GM19239 (cell line): Measurements from ENCODE around the gene CSRP1.
"Not testable (repeated sequence)": the region's sequence is repeated elsewhere in the genome, so short reads cannot be mapped to it uniquely, and the experiment has no call there.

Experiments used
- DNase-seq: peaks from one replicate; pipeline ENCODE4 v3.0.0; 2011; ENCODE audit warnings: low spot score; ENCODE audit not compliant: insufficient read length
- FAIRE-seq: peaks from 2 replicates; lab custom pipeline; 2011; peaks lifted over from hg19 to GRCh38; lab: Jason Lieb, UNC

The CSRP1 gene

DNA sequence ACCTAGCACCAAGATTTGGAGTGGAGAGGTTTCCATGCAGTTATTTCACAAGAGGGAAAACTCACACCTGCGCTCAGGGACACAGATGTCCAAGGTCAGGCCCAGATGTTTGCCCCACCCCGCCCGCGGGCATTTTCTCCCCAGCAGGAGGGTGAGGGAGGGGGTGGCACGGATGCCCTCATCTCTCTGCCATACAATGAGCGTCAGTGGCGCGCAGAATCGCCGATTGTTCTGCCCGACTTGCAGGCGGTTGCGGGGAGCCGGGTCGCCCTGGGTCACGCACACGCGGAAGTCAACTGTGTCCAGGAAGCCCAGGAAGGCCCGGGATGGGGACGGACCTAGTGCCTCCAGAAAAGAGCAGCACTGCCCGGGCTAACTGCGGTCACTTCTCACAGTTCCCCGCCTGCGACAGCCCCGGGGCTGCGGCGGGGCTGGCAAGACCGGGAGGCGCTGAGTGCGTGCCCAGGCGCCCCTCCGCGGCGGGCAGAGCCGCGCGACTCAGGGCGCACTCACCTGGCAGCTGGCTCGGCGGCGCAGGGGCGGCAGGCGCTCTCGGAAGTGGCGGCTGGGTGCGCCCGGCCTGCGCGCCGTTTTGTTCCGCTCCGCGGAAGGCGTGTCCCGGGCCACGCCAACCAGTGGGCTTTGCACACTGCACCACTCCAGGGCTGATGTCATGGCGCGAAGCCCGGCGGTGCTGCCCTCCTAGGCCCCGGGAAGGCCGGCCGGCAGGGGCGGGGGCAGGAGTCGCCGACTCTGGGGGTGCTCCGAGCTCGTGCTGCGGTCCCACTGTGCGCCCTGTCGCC lies at the start of gene CSRP1:
TSS of gene CSRP1 (minus strand) at position 567 of the 803 bp plus-strand sequence. CDS start 10,820 bp downstream, outside the sequence.
- DNase-seq (peak; percentile 95), FAIRE-seq (peak; percentile 84)

DNA sequence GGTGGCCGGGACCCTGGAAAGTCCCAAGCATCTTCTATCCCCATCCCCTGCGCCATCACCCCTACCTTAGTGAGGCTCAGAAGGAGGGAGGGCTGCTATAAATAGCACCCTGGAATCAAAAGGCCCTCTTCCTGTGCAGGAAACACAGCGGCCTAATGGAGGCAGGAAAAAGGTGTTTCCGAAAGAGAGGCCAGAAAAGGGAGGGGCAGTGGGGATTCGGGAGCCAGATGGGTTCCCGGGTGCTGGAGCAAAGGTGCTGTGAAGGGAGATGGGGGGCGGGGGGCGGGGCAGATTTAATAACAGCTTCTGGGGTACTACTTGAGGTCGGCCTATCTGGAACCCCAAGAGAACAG lies 48.6 kb upstream of the CSRP1 start:
- FAIRE-seq, result no peak
- DNase-seq, result no peak

DNA sequence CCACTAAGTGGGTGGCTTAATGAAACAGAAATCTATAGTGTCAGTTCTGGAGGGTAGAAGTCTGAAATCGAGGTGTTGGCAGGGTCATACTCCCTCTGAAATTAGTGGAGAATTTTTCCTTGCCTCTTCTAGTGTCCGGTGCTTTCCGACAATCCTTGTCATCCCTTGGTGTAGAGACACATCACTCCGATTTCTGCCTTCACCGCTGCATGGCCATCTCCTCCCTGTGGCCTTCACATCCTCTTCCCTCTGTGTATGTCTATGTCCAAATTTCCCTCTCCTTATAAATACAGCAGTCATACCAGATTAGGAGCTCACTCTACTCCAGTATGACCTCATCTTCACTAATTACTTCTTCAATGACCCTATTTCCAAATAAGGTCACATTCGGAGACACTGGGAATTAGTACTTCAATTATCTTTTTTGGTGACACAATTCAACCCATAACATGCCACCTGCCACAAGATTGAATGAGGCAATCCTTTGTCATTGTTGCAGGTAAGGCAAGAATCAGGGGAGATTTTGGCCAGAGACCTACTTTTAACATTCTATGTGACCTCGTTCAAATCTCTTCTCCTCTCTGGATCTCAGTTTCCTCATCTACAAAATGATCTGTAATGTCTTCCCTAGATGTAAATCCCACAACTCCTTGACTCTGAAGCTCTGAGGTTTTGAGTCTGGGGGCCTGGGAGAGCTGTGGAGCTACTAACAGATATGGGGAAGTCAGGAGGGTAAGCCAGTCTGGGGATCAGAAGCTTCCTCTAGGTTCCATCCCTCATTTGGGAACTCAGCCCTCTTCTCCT lies 48.1 kb upstream of the CSRP1 start:
- DNase-seq (no peak), FAIRE-seq (no peak)

DNA sequence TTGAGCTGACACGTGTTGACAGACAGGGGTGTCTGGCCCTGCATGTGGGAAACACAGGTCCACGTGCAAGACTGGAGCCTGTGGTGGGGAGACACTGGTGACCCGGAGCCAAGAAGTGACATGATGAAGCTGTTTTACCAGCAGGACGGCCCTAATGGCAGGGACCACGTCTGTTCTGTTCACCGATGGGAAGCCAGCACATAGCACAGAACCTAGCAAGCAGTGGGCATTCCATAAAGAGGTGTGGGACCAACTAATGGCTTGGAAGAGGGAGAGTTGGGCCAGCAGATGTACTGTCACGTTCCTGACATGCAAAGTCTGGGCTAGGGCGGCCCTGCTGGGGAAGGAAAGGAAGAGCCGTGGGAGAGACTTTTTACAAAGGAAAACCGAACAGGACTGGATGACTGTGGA lies 47.3 kb upstream of the CSRP1 start:
- FAIRE-seq, result no peak

DNA sequence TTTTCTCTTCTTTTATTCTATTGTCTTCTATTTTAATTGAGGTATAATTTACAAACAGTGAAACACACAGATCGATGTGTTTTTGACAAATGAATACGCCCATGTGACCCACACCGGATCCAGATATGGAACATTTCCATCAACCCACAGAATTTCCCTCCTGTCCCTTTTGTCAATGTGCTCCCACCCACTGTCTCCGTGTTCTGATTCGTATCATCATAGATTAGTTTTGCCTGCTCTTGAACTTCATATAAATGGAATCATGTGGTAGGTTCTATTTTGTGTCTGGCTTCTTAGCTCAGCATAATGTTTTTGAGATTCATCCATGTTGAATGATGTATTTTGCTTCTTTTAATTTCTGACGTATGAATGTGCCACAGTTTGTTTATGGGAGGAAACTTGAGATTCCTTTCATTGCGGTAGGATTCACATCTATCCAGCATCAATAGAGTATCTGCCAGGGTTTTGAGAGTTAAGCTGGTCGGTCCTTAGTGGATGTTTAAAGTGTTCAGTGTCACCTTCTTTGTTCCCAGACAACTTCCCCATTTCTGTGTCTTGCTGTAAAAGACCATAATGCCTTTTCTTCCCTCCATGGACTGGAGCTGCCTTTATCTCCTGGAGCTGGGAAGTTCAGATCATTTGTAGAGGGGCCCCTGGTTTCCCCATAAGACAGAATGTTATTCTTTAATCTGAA lies 46.7 kb upstream of the CSRP1 start:
- DNase-seq, result no peak
- FAIRE-seq, result no peak

More for the DNA sequence above, 47.3 kb upstream of the CSRP1 start:
- no peak for DNase-seq

DNA sequence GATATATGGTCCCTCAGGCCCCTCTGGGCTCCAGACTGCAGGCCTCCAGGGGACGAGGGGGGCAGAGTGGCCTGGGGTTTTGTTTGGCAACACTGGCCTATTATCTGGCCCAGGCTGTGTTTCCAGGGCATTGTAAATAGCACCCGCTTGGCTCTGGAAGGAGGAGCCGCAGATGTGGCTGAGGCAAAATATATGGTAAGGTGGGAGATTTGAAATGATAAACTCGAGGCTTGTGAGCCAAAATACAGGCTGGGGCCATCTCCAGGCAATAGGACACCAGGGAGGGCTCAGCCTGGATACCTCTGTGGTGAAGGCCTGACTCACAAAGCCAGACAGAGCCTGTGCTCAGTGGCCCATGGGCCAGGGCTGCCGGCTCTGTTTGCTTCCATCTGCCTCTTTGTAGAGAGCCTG lies 46.0 kb upstream of the CSRP1 start:
- FAIRE-seq (no peak), DNase-seq (no peak)

DNA sequence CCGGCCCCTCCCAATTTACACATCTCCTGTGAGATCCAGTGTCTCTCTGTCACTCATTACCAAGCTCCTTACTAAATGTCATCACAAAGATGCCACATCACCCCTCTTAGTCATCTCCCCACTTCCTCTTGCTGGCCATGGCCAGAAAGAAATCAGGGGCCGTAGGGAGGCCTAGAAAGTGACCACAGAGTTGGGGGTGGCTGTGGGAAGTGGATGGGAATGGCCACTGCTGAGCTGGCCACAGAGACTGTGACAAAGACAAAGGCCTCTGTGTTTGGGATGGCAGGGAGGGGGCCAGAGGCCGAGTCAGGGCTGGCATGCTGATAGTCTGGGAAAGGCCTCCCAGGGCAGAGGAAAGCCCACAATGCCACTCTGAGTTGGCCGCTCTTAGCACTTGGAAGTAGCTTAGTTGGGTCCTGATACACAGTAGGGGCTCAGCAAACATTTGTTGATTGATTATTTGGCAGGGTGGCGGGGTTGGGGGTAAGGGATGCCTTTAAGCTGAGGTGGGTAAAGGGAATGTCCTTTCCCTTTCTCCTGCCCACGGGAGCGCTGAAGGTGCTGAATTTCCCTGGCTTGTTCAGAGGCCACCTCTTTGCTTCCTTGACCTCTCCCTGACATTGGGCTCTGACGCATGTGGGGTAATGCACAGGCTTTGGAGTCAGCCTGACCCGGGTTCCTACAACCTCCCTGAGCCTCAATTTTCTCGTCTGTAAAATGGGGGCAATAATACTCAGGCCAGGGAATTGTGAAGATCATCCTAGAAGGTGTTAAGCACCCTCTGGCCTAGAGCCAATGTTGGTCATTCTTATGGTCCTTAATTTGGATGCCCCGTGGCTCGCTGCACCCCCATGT lies 45.2 kb upstream of the CSRP1 start:
- DNase-seq (no peak), FAIRE-seq (no peak)

DNA sequence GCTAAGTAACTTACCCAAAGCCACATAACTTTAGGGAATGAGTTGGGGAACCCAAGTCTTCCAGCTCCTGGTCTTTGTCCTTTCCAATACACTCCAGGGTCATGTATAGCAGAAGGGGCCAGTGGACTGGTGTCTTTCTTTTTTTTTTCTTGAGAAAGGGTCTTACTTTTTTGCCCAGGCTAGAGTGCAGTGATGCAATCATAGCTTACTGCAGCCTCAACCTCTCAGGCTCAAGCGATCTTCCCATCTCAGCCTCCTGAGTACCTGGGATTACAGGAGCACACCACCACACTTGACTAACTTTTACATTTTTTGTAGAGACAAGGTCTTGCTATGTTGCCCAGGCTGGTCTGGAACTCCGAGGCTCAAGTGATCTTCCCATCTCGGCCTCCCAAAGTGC lies 44.2 kb upstream of the CSRP1 start:
- DNase-seq (no peak), FAIRE-seq (no peak)

DNA sequence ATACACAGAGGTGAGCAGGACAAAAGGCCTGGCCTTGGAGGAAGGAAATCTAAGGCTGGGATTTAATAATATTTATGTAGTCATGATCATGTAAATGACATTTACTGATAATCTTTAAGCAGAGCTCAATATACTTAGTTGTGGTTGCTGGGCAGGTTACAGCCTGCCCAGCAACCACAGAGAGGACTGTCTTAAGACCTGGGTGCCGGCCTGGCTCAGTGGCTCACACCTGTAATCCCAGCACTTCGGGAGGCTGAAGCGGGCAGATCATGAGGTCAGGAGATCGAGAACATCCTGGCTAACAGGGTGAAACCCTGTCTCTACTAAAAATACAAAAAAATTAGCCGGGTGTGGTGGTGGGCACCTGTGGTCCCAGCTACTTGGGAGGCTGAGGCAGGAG lies 42.6 kb upstream of the CSRP1 start:
- FAIRE-seq, DNase-seq: not testable (repeated sequence)

DNA sequence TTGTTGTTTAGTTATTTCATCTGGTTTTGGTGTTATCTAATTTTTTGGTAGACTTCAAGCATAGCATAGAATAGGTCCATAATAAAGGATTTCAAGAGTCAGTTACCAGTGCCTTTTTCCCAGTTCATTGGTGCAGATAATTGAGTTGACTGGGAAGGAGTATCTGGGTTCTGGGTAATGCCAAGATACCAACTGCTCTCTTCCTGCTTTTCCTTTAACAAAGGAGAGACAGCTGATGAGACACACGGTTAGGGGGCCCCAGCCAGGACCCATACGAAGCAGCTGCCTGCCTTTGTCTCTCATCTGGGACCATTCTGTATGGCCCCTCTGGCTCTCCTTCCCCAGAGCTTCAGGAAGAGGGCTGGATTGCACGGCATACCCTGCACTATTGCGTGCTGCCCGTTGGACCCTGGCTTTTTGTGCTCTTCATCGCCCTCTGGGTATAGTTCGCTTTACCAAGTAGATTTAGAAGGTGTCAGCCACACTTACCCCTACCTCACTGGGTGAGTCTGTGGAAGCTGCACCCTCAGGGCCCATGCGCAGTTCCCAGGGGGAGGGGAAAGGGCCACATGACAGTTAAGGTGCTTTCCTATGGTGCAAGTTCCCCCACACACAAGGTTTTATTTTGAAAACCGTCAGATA lies 39.0 kb upstream of the CSRP1 start:
- DNase-seq (no peak), FAIRE-seq (no peak)

DNA sequence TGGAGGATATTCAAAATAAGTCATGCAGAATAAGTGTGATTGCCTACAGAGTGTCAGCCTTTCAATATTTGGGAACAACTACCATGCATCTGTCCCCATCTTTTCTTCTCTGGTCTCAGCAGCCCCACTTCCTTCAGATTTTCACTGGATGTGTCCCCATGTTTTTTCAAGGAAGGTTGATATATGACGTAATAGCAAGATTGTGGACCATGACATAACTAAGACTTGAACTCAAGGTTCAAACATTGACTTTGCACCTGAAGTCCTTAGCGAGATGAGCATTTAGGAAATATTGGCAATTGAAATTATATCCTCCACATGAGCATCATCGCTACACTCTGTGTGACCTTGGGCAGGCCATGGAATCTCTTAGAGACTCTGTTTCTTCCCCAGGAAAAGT lies 37.8 kb upstream of the CSRP1 start:
- no peak for FAIRE-seq
- no peak for DNase-seq

DNA sequence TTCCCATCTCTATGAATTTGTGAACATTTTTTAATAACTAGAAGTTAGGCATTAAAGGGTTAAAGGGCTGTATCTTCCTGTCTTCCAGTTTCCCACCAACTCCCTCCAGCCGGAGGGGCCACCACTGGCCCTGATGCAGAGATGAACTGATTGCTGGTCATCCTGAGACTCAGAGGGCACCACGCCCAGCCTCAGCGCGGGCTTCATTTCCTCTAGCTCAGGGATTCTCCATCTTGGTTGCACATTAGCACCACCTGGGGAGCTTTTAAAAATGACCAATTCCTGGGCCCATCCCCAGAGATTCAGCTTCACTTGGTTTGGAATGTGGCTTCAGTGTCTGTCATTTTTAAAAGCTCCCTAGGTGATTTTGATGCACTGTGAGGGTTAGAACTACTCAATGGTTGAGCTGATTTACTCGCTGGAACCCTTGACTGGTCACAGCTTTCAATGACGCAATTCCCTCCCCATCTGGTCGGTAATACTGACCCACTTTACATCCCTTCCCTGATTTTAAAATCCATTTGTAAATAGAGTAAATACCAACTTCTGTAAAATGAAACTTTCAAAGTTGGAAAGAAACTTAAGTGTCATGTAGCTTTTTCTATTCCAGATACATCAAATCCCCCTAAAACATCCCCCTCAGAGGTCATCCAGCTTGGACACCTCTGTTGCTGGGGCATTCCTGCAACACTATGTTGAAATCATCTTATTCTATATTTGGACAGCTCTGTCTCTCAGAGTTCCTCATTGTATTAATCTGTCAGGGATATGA lies 37.1 kb upstream of the CSRP1 start:
- no peak for DNase-seq

DNA sequence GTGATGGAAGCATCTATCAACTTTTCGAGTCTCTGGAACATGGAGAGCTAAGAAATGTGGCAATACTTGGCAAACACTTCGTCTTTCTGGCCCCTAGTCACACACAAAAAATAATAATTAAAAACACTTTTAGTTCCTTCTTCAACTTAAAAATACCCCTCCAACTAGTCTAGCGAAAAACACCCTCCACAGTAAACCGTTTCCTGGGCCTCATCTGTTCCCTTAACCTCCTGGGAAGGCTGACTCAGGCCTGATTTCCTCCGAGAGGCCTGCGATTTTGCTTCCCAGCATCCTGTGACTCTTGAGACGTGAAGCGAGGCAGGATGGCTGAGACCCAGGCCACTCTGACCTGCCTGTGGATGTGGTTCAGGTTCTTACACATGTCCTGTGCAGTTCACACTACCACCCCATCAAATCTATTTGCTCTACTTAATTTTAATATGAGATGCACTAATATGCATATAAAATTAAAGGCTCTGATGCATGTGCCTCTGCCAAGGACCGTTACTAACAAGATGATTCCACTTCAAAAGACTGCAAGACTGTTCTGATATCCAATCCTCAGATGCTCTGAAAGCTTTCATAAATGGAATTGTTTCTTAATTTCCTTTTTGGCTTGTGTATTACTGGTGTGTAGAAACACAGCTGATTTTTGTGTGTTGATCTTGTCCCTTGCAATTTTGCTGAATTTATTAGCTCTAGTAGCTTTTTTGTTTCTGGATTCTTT lies 35.5 kb upstream of the CSRP1 start:
- FAIRE-seq, result no peak
- no peak for DNase-seq

More for the DNA sequence above, 37.1 kb upstream of the CSRP1 start:
- FAIRE-seq, result no peak

DNA sequence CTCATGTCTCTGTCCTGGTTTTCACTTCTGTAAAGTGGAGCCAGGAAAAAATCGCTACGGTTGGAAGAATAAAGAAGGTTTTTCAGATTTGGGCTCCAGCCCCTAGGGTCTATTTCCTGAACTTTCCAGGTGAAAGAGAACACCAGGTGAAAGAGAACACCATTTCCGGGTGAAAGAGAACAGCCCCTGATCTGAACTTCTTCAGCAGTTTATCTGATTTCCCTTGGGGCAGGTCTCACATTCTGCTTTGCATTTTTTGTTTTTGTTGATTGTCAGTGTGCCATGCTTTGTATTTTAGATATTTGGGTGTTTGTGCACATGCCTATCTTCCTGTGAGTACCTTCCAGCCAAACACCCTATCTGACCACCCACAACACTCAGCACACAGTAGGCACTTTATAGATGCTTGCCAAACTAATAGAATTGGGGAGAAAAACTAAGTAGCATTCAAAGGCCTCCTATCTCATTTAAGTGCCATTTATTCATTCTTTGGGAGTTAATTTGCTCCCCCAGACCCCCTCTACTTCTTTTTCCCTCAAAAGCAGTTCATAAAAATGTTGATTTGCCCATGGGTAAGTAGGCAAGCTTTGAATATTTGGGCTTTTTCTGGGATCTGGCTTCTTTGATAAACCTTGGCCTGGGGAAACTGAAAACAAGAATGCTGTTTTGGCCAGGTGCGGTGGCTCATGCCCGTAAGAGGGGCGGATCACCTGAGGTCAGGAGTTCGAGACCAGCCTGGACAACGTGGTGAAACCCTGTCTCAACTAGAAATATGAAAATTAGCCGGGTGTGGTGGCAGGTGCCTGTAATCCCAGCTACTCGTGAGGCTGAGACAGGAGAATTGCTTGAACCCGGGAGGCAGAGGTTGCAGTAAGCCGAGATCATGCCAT lies 34.2 kb upstream of the CSRP1 start:
- DNase-seq (no peak), FAIRE-seq (no peak)

DNA sequence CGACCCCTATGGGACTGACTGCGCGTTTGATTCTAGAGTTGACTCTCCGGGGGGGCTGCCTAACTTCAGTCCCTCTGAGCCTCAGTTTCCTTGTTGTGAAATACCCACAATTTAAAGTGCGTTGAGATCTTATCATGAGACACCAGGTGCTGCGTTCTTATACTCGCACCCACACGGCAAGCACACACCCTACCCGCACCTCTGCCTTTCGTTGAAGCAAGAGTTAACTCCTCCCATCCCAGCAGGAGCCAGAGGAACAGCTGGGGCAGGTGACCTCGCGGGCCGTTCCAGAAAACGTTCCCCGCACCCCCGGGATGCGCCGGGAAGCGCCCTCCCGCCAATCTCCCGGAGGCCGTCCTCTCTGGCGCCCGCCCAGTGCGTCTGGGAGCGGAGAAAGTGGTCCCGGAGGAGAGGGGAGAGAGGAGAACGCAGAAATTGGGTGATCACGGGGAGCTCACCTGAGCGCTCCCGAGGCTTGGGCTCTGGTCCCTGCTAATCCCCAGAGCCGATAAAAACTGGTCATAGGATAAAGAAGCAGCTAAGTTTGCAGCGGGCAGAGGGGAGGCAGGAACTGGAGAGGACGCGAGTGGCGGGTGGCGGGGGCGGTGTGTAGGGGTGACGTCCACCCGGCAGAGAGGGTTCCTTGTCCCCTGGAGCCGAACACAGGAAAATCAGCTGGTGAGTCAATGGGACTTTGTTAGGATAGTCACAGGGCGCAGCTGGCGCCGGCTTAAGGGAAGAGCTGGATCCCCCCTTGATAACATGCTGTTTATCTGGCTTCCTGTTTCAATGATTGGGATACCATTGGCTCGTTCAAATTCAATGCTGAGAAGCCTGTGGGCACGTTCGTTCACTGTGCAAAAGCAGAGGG lies 32.9 kb upstream of the CSRP1 start:
- no peak for FAIRE-seq
- no peak for DNase-seq
